SJCRH30 (cell line): ENCODE measurements around the gene SETD7. TPM values are rescaled to one million over a fixed set of nuclear protein-coding genes. Genes with fewer than 3 reads are reported as not detected.

Source experiments
- DNase-seq, 2 experiments: peaks; one replicate each; pipeline ENCODE4 v3.0.0-alpha.2; 2015 to 2020
- H3K27ac ChIP-seq: fragments of 250-450 bp; sonication (Bioruptor Pico); 2 replicates; pipeline ENCODE4 v1.5.1; 2020; ENCODE audit warnings: mild to moderate bottlenecking, moderate library complexity
- H3K27me3 ChIP-seq: fragments of 250-450 bp; sonication (Bioruptor Pico); 2 replicates; pipeline ENCODE4 v1.5.1; 2020; ENCODE audit warnings: mild to moderate bottlenecking, moderate library complexity
- H3K36me3 ChIP-seq: fragments of 250-450 bp; sonication (Bioruptor Pico); 2 replicates; pipeline ENCODE4 v1.5.1; 2020; ENCODE audit warnings: mild to moderate bottlenecking, moderate library complexity
- H3K4me1 ChIP-seq: fragments of 250-450 bp; sonication (Bioruptor Pico); 2 replicates; pipeline ENCODE4 v1.5.1; 2020; ENCODE audit warnings: mild to moderate bottlenecking, moderate library complexity
- H3K4me3 ChIP-seq: fragments of 250-450 bp; sonication (Bioruptor Pico); 2 replicates; pipeline ENCODE4 v1.5.1; 2020; ENCODE audit warnings: mild to moderate bottlenecking, moderate library complexity
- H3K9me3 ChIP-seq: fragments of 250-450 bp; sonication (Bioruptor Pico); replicated peaks from 2 replicates; pipeline ENCODE4 v1.5.1; 2020; ENCODE audit warnings: mild to moderate bottlenecking, moderate library complexity
- total RNA-seq: library from RNA; depleted of rRNA; stranded (reverse); fragments of >200 nt; shearing (Covaris generic); gene quantifications from 2 replicates; pipeline ENCODE4 v1.2.3, GENCODE V29; 2014

The SETD7 gene
- total RNA-seq, 1 experiment from 2014 or later, result 26.8 TPM

DNA sequence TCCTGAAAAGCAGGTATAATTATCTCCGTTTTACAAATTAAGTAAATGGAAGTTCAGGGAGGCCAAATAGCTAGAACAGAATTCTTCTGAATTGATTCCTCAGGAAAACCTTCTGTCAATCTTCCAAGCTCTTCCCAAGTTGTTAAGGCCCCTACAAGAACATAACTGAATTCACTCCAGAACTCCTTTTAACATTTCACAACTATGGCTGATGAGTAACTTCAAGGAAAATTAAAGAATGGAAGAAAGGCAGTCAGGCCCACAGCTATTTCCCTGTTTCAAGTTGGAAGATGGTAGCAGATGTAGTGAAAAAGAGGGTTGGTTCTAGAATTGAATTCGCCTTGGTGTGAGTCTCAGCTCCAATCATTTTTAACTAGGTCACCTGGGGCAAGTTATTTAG is 15.9 kb downstream of the SETD7 start:
- Histone ChIP-seq H3K9me3 (no peaks in the 10 kb centered on the region), H3K27ac (no peak overlapping the region), H3K4me3 (no peak overlapping the region), H3K27me3 (no peaks in the 10 kb centered on the region), H3K36me3 (peaks cover 12% of the 10 kb centered on the region), H3K4me1 (no peaks in the 10 kb centered on the region)
- DNase-seq, result no peak

DNA sequence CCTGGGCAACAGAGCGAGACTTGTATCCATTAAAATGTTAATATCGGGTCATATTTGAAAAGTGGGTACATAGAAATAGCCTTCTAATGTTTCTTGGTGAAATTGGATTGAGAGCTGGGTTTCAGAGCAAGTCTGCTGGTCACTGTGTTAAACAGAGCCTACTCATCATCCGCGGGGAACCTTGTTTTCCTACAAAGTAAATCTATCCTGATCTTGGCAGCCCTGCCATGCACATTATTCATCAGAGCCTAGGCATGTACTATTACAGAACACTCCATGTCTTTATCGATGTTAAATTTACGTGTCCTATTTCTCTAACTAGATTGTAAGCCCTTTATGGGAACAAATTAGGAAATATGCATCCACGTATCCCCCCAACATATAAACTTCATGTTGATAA is 18.7 kb downstream of the SETD7 start:
- H3K27me3 ChIP-seq, result no peaks in the 10 kb centered on the region
- H3K4me1 ChIP-seq, result peaks cover 9% of the 10 kb centered on the region
- H3K4me3 ChIP-seq, result no peak overlapping the region
- no peak overlapping the region for H3K27ac ChIP-seq
- H3K36me3 ChIP-seq, result peaks cover 12% of the 10 kb centered on the region
- DNase-seq, result no peak
- H3K9me3 ChIP-seq, result no peaks in the 10 kb centered on the region

DNA sequence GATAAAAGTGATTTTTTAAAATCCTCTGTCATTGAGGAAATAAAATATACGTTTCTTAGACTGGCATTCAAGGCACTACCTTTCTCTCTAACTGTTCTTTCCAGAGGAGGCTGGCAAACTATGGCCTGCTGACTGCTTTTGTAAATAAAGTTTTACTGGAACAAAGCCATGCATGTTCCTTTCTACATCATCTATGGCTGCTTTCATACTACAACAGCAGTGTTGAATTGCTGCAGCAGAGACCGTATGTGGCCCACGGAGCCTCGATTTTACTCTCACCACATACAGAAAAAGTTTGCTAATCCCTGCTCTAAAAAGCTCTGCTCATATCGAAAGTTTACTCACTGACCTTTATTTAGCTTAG is 20.2 kb downstream of the SETD7 start:
- H3K9me3 ChIP-seq, result no peaks in the 10 kb centered on the region
- peaks cover 9% of the 10 kb centered on the region for H3K4me1 ChIP-seq
- no peaks in the 10 kb centered on the region for H3K27me3 ChIP-seq
- no peak for DNase-seq
- H3K36me3 ChIP-seq, result peaks cover 6% of the 10 kb centered on the region; the same call in 1 of the 2 replicates
- no peak overlapping the region for H3K27ac ChIP-seq
- no peak overlapping the region for H3K4me3 ChIP-seq

DNA sequence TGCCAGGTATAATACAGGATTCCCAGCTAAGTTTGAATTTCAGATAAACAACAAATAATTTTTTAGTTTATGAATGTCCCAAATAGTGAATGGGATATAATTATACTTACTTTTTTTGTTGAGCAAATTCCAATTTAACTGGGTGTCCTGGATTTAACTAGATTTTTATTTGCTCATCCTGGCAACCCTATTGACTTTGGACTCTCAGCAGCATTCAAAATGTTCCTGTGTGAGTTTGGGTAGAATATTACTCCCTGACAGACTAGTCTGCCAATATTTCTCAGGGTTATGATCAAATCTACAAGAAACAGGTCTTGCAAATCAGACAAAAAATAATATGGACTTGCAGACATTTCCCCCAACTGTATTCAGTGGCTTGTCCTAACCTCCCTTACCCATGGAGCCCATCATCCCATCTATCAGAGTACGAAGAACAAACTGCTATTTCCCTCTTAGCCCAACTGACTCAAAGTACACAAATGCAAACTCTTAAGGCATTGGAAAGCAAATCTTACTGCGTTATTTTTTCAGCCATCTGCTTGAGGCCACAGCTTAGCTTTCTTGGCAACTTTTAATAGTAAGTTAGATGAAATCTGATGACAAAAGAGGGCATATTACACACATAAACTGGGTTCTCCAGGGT is 20.7 kb downstream of the SETD7 start:
- Histone ChIP-seq H3K4me1 (peaks cover 9% of the 10 kb centered on the region), H3K27ac (no peak overlapping the region), H3K27me3 (no peaks in the 10 kb centered on the region), H3K9me3 (no peaks in the 10 kb centered on the region), H3K36me3 (peaks cover 2% of the 10 kb centered on the region; the same call in 1 of the 2 replicates), H3K4me3 (no peak overlapping the region)
- DNase-seq, result no peak

DNA sequence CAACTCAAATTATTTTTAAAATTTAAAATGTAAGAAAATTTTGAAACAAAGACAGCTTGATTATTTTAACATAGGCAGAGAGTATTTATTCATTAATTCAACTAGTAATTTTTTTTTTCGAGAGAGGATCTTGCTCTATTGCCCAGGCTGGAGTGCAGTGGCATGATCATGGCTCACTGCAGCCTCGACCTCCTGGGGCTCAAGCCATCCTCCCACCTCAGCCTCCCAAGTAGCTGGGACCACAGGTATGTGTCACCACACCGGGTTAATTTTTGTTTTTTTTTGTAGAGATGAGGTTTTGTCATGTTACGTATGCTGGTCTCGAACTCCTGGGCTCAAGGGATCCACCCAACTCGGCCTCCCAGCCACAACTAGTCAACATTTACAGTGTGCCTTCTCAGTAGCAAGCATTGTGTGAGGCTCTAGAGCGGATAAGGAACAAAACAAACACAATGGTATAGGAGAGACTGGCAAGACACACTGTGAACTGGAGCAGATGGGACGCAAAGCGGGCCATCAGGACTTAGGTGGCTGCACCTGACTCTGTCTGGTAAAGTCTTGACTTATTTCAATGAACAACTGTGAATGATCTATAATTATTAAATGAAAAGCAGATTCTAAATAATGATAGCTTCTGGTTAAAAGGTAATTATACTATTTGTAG is 21.6 kb downstream of the SETD7 start:
- no peak for DNase-seq
- Histone ChIP-seq H3K9me3 (no peaks in the 10 kb centered on the region), H3K4me3 (no peak overlapping the region), H3K27me3 (no peaks in the 10 kb centered on the region), H3K4me1 (peaks cover 9% of the 10 kb centered on the region), H3K36me3 (no peaks in the 10 kb centered on the region; the same call in 1 of the 2 replicates), H3K27ac (no peak overlapping the region)

DNA sequence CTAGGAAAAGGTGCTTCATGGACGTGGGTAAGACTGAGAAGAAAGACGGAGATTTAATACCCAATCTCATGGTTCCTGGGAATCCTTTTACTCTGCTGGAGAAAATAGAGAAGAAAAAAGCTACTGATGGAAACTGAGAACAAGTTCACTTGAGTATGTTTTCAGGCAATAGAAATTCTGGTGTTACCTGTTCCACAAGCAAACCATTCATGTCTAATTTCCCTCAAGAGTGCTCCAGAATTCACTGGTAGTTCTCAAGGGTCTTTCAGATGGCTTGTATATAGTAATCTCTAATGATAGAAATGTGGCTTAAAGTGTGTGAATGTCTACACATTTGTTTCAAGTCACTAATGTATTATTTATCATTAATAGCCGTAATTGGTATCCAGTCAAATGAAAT is 22.5 kb downstream of the SETD7 start:
- Histone ChIP-seq H3K27me3 (no peaks in the 10 kb centered on the region), H3K36me3 (no peaks in the 10 kb centered on the region; the same call in 1 of the 2 replicates), H3K4me3 (no peak overlapping the region), H3K27ac (peak overlapping the region; percentile 70), H3K9me3 (no peaks in the 10 kb centered on the region), H3K4me1 (peaks cover 15% of the 10 kb centered on the region)
- DNase-seq, result no peak

DNA sequence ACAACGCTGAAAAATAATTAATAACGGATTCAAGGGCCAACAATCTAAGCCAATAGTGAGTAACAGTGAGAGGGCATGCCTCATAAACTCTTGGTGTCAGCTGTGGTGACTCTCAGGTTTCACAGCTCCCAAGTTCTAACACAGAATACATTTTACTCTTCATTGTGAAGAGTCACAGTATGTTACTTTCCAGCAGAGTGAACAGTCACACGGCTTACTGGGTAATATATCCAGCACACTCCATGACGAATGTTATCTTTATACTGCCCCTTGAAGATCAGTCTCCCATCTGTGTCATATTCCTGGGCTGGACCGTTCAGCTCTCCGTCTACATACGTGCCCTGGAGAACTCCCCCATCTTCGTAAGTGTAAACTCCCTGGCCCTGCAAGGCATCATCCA is 23.1 kb downstream of the SETD7 start:
- peak; percentile 51 to 83 for DNase-seq
- H3K4me1 ChIP-seq, result peaks cover 20% of the 10 kb centered on the region
- H3K4me3 ChIP-seq, result peak overlapping the region; percentile 2; the same call in 1 of the 2 replicates
- H3K27me3 ChIP-seq, result no peaks in the 10 kb centered on the region
- H3K27ac ChIP-seq, result peak overlapping the region; percentile 70
- no peaks in the 10 kb centered on the region for H3K9me3 ChIP-seq
- H3K36me3 ChIP-seq, result peaks cover 5% of the 10 kb centered on the region

DNA sequence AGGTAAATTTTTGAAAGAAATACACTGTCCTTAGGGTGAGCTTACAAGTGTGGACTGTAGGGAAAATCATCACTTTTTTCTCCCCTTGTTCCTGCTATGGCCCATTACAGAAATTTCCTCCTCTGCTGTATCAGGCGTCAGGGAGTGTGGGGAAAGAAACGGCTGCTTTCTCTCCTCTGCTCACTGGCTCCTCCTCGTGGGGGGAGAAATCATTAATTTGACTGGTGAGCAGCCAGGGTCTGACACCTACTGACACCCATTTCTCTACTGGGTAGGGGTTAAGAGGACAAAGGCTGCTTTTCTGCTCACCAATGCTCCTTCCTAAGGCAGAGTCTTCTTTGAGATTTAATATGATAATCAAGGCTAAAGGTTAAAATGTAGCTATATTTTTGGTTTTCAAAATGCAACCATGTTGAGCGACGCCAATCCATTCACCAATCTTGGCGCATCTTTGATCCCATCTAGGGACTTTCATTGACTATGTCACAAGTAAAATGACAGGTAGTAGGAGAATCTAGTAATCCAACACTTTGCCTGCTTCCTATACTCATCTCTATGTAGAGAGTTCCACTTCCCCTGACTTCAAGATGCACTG is 25.1 kb downstream of the SETD7 start:
- H3K9me3 ChIP-seq, result no peaks in the 10 kb centered on the region
- peak; percentile 33 to 52 for DNase-seq
- no peak overlapping the region for H3K27ac ChIP-seq
- peaks cover 16% of the 10 kb centered on the region for H3K36me3 ChIP-seq
- peaks cover 20% of the 10 kb centered on the region for H3K4me1 ChIP-seq
- no peak overlapping the region for H3K4me3 ChIP-seq
- H3K27me3 ChIP-seq, result no peaks in the 10 kb centered on the region

DNA sequence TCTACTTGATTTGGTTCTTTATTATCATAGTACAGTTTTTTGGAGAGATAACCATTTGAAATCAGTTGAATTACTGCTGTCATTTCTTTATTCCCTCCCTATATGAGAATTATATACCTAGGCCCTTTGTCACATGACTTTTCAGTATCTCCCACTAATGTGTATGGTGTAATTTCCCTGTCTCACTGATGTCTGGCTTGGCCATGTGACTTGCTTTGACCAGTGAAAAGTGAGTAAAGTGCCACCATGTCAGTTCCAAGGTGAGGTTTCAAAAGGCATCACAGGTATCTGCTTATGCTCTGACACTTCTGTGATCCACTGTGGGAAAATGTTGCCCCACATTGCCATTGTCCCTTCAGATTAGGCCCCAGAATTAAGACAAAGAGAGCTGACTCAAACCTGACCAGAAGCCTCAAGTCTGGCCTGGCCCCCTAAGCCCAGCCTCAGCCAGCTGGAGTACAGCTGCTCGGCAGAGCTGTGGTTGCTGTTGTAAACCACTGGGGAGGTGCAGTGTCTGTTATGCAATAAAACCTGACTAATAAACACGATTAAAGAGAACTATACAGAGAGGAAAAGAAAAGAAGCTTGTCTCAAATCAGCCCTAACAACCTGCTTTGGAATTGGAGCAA is 27.5 kb downstream of the SETD7 start:
- H3K36me3 ChIP-seq, result peaks cover 16% of the 10 kb centered on the region
- H3K27ac ChIP-seq, result peak overlapping the region; percentile 51
- H3K27me3 ChIP-seq, result no peaks in the 10 kb centered on the region
- H3K9me3 ChIP-seq, result no peaks in the 10 kb centered on the region
- no peak overlapping the region for H3K4me3 ChIP-seq
- peaks cover 18% of the 10 kb centered on the region for H3K4me1 ChIP-seq
- DNase-seq, result peak; percentile 53 to 66

DNA sequence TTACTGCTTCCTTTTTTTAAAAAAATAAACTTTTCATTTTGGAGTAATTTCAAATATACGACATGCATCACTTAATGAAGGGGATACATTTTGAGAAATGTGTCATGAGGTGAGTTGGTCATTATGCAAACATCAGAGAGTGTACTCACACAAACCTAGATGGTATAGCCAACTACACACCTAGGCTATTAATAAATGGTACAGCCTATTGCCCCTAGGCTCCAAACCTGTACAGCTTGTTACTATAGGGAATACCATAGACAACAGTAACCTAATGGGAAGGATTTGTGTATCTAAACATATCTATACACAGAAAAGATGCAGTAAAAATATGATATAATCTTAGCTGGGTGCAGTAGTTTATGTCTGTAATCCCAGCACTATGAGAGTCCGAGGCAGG is 29.1 kb downstream of the SETD7 start:
- no peak for DNase-seq
- no peak overlapping the region for H3K4me3 ChIP-seq
- peaks cover 10% of the 10 kb centered on the region for H3K4me1 ChIP-seq
- H3K36me3 ChIP-seq, result peaks cover 22% of the 10 kb centered on the region
- no peaks in the 10 kb centered on the region for H3K9me3 ChIP-seq
- no peaks in the 10 kb centered on the region for H3K27me3 ChIP-seq
- no peak overlapping the region for H3K27ac ChIP-seq

DNA sequence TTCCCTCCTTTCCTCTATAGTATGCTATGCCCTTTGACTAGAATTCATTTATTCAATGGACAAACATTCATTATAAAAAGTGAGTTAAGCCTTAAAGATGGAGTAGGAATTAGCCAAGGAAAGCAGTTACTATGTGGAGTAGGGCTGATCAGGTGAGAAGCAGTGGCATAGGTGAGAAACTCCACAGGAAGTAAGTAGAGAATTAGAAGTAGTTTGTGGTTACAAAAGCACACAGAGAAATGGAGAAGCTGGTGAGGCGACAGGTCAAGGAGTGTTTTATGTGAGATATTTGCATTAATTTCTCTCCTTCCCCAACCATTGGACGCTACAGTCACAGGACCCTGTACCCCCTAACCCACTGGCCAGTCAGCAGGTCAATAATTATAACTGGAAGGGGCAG is 30.6 kb downstream of the SETD7 start:
- Histone ChIP-seq H3K4me3 (no peak overlapping the region), H3K9me3 (no peaks in the 10 kb centered on the region), H3K36me3 (peaks cover 34% of the 10 kb centered on the region), H3K27me3 (no peaks in the 10 kb centered on the region), H3K4me1 (peaks cover 10% of the 10 kb centered on the region), H3K27ac (no peak overlapping the region)
- no peak for DNase-seq

DNA sequence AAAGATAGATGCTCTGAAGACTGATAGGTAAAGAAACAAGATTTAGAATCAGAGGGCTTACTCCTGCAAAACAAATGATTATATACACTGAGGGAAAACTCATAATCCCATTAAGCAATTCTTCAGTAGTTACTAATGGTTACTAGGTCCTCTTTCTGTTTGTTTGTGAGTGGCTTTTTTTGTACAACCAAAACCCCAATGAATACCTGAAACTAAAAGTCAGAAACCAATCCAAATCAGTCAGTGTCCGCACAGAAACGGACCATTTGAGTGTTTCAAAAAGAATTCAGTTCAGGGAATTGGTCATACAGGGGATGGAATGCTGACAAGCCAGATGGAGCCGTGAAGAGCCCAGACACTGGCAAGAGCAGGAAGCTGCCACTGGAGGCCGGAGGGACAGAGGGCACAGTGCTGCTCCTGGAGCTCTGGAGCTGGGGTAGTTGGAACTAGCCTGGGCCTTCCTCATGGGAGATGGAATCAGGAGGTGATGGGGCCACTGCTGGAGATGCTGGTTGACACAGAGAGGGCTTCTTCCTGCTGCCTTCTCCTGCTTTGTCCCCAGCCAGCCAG is 31.9 kb downstream of the SETD7 start:
- DNase-seq, result no peak
- Histone ChIP-seq H3K36me3 (peaks cover 40% of the 10 kb centered on the region), H3K27me3 (no peaks in the 10 kb centered on the region), H3K9me3 (no peaks in the 10 kb centered on the region), H3K27ac (no peak overlapping the region), H3K4me3 (no peak overlapping the region), H3K4me1 (peaks cover 10% of the 10 kb centered on the region)

DNA sequence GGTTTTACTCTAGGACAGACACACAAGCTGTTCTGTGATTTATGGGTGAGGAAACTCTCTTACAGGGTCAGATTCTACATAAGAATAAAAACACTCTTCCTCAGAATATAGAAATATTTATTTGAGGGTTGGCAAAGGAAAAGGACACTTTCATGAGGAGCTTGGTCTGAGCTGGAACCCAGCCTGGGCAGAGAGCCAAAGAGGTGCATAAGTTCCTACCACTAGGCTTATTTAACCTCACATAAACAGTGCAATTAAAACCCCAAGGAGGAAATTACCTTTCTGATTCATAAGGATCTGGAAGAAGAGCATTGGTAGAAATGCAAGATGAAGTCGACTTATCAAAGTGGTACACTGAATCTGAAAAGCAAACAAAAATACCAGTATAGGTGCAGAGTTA is 32.9 kb downstream of the SETD7 start:
- Histone ChIP-seq H3K36me3 (peaks cover 41% of the 10 kb centered on the region), H3K4me3 (no peak overlapping the region), H3K27ac (no peak overlapping the region), H3K4me1 (no peaks in the 10 kb centered on the region; the same call in 1 of the 2 replicates), H3K27me3 (no peaks in the 10 kb centered on the region), H3K9me3 (no peaks in the 10 kb centered on the region)
- DNase-seq, result no peak

DNA sequence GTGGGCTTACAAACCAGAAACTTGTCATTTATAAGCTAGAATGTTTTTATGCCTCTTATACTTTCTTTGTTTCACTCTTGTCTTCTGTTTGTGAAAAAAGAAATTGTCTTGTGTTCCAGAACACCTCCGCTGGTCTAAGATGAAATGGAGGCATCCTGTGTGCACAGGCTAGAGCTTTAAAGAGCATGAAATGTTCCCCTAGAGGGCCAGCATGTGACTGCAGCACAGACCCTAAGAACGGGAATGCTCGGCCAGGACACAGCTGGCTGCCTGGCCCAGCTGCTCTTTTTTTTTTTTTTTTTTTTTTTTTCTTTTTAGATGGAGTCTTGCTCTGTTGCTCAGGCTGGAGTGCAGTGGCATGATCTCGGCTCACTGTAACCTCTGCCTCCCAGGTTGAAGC is 33.6 kb downstream of the SETD7 start:
- DNase-seq, result peak; percentile 18 to 44
- Histone ChIP-seq H3K4me3 (no peak overlapping the region), H3K4me1 (no peaks in the 10 kb centered on the region), H3K9me3 (no peaks in the 10 kb centered on the region), H3K27ac (no peak overlapping the region), H3K27me3 (no peaks in the 10 kb centered on the region), H3K36me3 (peaks cover 39% of the 10 kb centered on the region)
